Activated naive CD4-positive, alpha-beta T cell treated with anti-CD3 and anti-CD28 coated beads, Interleukin-2, amount 50 U/mL, for 16 hours (primary cell): ENCODE measurements around the gene MED27.

Experiments
- DNase-seq: peaks from one replicate; pipeline ENCODE4 v3.0.0-alpha.2; 2020

Gene MED27

DNA sequence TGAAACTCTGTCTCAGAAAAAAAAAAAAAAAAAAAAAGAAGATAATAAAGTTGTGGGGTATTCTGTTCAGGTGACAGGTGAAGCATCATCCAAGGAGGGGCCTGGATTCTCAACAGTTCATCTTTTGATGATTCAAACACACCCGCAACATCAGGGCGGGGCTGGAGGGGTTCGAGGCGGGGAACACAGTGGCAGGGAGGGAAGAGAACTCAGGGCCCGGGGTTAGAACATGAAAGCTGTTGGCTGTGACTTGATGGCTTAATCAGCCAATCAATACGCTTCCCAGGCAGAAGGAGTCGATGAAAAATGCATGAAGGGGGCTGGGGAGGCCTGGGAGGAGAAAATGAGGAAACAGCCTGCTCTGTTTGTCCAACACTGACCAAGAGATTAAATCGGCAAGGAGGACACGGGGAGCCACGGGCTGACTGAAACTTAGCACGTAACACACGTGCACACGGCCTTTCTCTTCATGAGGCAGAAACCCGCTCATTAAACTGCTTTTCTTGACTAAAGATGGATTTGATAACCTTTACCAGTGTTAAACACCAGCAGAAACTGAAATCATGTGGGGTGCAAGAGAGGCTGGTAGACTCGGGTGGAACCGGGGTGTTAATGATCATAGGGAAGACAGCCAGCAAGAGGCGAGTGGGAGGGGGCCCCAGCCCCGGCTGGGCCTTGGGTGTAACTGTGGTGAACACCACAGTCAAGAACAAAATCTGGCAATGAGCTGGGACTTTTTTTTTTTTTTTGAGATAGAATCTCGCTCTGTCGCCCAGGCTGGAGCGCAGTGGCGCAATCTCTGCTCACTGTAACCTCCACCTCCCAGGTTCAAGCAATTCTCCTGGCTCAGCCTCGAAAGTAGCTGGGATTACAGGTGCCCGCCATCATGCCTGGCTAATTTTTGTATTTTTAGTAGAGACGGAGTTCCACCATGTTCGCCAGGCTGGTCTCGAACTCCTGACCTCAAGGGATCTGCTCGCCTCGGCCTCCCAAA is 234.1 kb downstream of the MED27 start:
- no peak for DNase-seq

GRCh38 chr9:131844745-131845118 is 234.9 kb downstream of the MED27 start:
- no peak for DNase-seq

GRCh38 chr9:131843989-131844744 is 235.5 kb downstream of the MED27 start:
- no peak for DNase-seq

- no peak for DNase-seq
Measured at GRCh38 chr9:131841765-131842318, 237.8 kb downstream of the MED27 start.

DNA sequence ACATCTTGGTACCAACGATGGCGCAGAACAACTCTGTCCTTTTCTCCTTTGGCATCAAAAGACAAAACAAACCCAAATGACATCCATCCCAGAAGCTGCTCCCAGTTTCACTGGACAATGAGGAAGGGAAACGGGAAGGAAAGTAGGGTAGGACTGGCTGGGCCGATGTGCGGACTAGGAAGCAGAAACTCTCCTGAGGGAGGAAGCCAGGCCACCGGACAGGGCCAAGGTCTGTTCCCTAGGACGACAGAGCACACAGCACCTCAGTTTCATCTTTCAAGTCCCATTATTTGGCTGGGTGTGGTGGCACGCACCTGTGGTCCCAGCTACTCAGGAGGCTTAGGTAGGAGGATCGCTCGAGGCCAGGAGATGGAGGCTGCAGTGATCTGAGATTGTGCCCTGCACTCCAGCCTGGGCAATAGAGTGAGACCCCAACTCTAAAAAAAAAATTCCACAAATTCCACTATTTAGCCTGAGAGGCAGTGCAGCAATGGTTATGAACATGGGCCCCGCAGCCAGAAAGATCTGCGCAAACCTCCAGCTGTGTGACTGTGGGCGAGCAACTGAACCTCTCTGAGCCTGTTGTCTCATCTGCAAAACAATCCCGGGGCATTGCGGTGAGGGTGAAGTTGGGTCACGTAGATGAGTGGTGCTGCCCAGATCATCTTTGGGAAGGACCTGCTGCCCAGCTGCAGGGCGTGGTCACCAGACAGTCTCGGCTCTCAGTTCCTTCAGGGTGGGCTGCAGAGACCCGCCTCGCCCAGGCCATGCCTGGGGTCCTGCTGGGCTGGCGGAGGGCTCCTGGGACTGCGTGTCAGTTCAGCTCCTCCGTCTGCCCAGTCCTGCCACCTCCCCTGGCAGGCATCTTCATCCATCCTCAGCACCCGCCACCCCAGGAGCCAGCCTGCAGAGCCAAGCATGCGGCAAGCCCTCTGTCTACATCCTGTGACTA is 238.6 kb downstream of the MED27 start:
- no peak for DNase-seq

- no peak for DNase-seq
Measured at GRCh38 chr9:131840220-131840619, 239.4 kb downstream of the MED27 start.

- no peak for DNase-seq
Measured at GRCh38 chr9:131839281-131840084, 240.2 kb downstream of the MED27 start.

DNA sequence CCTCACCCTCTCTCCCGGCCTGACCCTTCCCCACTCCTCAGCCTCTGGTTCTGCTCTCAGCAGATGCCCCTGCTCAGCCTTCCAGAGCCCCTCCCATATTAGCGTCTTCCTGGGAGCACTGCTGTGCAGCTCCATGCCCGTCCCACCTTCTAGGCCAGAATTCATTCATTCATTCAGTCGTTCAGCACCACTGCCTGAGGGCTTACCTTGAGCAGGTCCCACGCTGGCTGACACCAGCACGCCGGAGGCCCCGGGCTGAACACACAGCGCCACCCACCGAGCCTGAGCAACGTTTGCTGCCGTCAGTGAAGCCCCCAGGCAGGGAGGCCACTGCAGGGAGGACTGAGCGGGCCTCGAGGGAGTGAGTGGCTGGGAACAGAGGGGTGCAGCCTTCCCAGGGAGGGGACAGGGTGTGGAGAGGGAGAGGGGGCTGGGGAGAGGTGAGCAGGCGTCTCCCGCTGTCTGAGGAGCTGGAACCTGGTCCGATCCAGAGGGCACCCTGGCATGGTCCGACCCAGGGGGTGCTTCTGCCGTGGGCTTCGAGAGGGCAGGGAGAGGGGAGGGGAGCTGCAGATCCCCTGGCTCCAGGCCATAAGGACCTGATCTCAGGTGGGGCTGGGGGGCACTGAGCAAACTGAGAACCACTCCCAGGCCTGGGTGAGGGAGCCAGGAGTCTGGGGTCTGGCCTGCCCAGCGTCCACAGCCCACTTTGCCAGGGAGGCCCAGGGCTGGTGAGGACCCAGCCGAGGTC is 241.0 kb downstream of the MED27 start:
- no peak for DNase-seq

GRCh38 chr9:131837836-131838235 is 241.8 kb downstream of the MED27 start:
- DNase-seq, result no peak

DNA sequence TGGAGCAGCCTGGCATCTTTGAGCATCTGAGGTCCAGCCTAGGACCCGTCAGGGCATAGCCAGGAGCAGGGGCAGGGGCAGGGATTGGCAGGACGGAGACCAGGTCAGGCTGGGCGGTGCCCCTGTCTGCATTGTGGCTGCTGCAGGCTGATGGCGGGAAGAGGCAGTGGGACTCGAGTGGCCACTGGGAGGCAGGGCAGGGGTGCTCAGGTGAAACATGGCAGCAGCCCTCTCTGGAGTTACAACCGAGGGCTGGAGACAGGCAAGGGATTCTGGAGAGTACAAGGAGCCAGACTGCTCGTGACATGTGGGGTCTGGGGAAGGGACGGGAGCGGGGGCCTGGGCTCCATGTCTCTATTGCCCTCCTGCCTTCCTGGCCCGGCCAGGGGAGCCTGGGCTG is 242.4 kb downstream of the MED27 start:
- no peak for DNase-seq

DNA sequence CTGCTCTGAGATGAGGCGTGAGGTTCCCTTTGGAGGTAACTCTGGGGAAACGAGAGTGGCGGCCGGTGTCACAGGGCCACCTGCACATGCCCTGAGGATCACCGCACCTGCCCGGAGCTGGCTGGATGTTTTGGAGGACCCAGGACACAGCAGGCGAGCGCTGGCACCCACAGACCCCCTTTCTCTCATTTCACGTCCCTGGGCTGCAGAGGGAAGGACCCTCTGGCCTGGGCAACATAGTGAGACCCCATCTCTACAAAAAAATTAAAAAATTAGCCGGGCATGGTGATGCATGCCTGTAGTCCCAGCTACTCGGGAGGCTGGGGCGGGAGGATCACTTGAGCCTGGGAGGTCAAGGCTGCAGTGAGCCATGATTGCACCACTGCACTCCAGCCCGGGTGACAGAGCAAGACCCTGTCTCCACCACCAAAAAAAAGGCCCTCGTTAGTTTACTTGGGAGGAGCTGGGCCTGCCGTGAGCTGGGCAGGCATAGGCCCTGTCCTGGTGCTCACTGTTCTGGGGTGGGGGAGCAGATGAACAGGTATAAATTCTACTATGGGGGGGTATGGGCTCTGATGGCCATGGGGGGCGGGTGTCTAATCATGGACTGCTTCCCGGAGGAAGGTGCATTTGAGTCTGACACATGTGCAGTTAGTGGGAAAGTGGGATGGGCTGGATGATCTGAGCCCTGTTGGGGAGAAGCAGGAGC is 242.9 kb downstream of the MED27 start:
- no peak for DNase-seq

- DNase-seq, result no peak
Measured at GRCh38 chr9:131836021-131836420, 243.6 kb downstream of the MED27 start.

DNA sequence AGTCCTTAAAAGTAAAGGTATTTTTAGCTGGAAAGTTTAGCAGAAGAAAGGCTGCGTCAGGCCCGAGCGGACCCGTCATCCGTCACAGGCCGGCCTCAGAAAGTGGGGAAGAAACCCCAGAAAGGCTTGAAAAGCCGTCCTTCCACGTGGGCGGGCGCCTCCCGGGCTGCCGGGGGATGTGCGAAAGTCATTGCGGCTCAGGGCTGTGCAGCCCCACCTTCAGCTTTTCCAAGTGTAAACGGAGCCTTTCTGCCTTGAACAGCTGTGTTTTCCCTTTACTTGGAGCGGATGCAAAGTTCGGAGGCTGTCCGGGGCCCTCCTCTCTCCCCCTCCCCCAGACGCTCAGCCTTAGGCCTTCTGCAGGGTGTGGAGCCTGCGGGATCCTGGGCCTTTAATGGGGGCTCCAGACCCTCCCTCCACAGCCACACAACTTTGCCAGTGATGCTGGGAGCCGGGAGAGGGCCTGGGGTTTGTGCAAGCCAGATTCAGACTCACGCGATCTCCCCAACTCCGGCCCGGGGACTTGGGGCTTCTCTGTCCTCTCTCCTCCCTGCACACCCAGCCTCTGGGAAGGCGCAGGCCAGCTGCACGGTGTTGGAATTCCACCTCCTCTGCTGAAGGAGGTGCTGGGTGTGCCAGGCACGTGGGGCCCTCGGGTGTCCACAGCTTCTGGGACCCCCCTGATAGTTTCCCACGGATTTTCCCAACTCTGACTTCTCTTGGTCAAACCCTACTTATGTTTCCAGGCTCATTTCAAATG is 244.3 kb downstream of the MED27 start:
- no peak for DNase-seq

GRCh38 chr9:131834721-131835120 is 244.9 kb downstream of the MED27 start:
- DNase-seq, result no peak

- no peak for DNase-seq
Measured at GRCh38 chr9:131833906-131834305, 245.8 kb downstream of the MED27 start.

DNA sequence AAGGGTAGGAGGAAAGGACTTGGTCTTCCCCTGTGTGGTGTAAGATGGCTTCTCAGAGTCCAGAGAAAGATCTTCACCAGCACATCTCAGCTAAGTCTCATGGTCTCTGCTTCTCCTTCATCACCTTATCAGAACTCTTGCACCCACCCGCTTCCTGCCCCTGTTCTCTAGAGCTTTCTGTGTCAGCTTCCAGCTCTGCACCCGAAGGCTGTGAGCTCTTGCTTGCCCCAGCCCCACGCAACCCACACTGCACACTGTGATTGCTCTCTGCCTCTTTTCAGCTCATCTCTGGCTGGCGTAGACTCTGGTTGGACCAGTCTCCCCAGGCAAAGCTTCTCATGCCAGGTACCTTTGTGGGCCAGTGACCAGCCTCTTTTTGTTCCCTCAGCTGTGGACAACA is 246.6 kb downstream of the MED27 start:
- DNase-seq, result no peak

GRCh38 chr9:131831380-131832165 is 248.1 kb downstream of the MED27 start:
- no peak for DNase-seq

DNA sequence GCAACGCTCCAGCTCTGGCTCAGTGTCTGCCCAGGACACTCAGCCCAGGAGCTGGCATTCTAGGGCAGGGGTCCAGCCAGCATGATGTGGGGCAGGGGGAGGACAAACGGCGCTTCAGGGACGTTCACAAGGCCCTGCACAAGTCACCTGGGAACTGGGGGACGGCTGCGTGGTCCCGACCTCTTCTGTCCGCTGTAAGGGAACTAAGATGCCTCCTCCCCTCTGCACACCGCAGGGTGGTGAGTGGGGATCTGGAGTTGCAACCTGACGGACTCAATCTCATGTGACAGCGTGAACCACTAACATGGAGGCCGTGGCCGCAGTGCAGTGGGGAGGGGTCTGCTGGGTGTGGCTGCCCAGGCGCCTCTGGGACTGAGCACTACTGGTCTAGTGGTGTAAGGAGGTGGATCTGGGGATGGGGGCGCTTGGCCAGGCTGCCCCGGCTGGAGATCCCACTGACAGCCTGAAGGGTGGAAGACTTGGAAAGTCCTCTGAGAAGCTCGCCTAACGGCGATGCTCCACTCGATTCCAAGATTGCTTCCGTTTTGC is 251.8 kb downstream of the MED27 start:
- no peak for DNase-seq
